GM18868 (cell line): ENCODE measurements around the gene SARS2.
A peak's percentile ranks its signal among the peaks of the same experiment; 100 is the strongest.
"Not testable (repeated sequence)": the region's sequence is repeated elsewhere in the genome, so short reads cannot be mapped to it uniquely, and the experiment has no call there.

Experiments
- ATAC-seq: cut with Tn5 transposase; IDR thresholded peaks from one replicate; pipeline ENCODE4 v1.9.1; 2021; ENCODE audit warnings: mild to moderate bottlenecking, moderate library complexity; ENCODE audit not compliant: unreplicated experiment

The SARS2 gene, protein sequence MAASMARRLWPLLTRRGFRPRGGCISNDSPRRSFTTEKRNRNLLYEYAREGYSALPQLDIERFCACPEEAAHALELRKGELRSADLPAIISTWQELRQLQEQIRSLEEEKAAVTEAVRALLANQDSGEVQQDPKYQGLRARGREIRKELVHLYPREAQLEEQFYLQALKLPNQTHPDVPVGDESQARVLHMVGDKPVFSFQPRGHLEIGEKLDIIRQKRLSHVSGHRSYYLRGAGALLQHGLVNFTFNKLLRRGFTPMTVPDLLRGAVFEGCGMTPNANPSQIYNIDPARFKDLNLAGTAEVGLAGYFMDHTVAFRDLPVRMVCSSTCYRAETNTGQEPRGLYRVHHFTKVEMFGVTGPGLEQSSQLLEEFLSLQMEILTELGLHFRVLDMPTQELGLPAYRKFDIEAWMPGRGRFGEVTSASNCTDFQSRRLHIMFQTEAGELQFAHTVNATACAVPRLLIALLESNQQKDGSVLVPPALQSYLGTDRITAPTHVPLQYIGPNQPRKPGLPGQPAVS

DNA sequence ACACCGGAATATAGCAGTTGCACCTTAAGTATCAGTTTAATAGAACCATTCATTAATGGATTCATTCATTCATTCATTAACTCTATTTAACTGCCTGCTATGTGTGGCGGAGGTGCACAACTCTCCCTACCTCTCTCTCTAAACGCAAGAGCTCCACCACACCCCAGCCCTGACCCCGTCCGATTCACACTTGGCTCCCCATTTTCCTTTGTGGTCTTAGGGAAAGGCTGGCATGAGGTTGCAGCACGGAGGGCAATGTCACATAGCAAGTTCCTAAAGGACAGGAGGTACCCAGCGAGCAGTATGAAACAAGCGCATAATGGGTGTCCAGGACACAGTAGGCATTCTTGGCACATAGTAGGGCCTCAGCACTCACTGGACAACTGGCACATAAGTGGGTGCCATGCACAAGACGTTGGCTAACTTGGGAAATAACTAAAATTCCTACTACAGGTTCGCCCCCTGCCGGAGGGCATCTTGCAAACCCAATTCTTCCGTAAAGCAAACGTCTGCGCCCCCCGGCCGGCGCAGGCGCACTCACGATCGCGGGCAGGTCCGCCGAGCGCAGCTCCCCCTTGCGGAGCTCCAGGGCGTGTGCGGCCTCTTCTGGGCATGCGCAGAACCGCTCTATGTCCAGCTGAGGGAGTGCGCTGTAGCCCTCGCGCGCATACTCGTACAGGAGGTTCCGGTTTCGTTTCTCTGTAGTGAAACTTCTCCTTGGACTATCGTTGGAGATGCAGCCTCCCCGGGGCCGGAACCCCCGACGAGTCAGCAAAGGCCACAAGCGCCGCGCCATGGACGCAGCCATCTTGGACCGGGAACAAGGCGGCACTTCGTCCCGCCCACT, at the start of gene SARS2:
Gene SARS2, minus strand, starts transcription at position 835 of the 847 bp plus-strand sequence. Its CDS starts 27 bp downstream, at position 808.
- ATAC-seq: peak; percentile 66

DNA sequence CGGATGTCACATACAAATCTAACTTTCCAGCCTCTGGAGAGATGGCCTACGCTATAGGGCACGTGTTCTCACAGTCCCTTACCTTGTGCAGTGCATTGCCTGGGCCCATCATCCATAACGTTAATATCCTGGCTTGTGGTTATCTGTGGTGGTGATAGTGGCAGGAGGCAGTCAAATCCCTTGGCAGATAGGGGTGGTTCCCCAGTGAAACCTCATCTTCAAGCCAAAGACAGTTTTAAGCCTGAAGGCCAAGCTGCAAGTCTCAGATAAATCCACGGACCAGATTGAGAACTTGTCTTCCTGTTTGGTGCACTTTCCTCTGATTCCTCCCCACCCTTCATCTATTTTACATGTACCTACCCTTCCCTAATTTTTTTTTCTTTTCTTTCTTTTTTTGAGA, 49.2 kb upstream of the SARS2 start:
- ATAC-seq: no peak

DNA sequence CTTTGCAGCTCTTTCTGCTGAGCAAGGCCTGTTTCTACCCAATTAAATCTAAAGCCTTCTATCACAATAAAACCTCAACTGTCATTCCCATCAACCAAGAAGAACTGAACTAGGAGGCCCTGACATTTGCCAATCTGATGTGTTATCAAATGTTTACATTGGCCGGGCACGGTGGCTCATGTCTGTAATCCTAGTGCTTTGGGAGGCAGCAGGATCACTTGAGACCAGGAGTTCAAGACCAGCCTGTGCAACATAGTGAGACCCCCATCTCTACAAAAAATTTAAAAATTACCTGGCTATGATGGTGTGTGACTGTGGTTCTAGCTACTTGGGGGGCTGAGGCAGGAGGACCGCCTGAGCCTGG, 47.7 kb upstream of the SARS2 start:
- ATAC-seq: no peak

DNA sequence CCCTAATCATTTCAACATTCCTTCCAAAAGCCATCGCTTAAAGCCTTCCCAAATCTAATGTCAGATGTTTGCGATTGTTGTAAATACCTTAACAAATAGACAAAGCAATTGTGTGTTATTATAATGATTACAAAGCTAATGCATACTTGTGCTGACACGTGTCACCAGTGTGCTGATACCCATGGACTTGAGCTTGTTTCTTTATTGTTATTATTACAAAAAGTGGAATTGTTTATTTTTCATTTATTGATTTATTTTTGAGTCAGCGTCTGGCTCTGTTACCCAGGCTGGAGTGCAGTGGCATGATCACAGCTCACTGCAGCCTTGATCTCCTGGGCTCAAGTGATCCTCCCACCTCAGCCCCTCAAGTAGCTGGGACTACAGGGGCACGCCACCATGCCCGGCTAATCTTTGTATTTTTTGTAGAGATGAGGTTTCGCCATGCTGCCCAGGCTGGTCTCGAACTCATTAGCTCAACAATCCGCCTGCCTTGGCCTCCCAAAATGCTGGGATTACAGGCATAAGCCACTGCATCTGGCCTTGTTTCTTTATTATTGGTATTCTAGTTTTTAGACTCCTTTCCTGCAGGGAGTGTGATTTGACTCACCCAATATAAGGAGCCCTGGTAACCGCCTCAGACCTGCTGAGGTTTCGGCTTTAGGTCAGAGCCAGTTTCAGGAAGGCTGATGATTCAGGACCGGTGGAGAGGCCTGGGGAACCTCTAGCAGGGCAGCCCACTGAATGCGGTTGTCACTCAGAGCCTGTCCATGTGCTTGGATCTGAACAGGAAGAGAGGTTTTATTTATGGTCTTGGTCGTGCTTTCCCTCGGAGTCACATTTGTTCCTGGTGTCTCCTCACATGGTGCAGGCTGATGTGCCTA, 47.1 kb upstream of the SARS2 start:
- ATAC-seq: peak; percentile 71

DNA sequence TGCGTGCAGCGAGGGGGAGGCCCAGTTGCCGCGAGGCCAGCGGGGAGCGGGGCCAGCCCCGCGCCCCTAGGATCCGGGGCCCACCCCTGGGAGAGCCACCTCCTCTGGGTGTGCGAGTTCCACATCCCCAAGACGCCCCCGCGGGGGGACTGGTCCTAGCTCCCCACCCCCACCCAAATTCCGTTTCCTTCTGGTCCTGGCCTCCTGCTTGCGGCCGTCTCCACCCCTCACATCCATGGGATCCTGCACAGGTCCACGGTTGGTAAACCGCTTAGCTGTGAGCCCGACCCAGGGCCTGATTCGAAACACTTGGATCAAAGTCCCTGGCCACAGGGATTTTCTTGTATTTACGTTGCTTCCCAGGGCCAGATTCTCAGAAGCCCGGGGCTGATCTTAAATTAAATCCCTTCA, 45.3 kb upstream of the SARS2 start:
- no peak for ATAC-seq

DNA sequence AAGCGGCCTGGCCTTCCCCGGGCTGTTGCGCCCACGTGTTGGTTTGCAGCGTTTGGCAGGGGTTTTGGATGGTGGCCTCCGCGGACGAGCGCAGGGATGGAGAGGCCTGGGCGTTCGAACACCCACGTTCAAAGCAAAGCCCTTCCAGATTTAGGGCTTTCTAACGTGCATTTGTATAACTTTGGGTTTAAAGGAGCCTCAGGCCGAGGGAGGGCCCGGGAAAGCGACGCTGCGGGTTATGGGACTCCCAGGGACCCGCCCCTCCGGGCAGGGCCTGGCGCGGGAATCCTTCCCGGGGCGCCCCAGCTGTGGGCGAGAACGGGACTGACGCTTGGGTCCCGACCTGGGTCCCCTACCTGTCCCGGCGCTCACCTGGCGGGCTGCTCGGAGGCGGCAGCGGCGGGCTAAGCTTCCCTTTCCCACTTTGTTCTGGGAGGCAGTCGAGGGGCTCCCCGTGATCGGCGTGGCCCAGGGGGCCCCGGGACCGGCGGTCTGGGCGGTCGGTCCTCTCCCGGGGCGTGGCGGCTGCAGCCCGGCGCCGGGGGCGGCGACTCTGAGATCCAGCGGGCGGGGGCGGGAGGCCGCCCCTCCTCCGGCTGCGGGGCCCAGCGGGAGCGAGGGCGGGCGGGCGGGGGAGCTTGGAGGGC, 44.8 kb upstream of the SARS2 start, which contains the start of gene FBXO17:
Gene FBXO17, minus strand, starts transcription at position 529 of the 647 bp plus-strand sequence. CDS start 25,423 bp downstream, outside the sequence.
- ATAC-seq: no peak

DNA sequence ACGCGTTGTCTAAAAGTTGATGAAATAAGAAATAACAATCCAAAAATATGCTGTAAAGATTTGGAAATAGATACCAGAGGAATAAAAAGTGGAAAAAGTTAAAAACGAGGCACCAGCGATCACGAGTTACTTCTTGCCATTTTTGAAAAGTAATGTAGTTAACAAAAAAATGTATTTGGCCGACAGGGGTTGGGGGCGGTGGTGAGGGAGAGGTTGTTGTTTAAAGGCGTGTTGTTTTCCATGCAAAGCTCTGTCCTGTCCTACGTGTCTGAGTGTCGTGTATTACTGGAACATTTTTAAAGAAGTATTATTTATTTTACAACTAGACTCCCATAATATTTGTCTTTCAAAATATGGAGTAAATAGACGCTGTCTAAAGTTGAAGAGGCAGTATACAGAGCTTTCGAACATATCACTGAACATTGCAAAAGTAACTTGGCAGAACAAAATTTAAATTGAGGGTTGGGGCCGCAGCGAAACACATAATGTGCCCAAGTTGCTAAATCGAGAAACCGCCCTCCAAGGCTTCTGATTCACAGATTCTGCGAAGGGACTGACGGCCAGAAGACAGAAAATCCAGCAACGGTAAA, 44.2 kb upstream of the SARS2 start:
- no peak for ATAC-seq

DNA sequence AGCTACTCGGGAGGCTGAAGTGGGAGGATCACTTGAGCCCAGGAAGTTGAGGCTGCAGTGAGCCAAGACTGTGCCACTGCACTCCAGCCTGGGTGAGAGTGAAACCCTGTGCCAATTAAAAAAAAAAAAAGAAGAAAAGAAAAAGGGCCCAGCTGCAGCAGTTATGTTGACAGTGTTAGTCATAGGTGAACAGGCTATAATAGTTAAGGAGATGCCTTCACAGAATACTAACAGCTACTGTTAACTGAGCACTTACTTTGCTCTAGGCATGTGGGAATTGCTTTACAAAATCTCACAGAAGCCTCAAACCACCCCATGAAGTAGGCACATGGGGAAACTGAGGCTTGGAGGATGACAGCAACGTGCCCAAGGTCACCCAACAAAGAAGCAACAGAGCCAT, 41.1 kb upstream of the SARS2 start:
- no peak for ATAC-seq

DNA sequence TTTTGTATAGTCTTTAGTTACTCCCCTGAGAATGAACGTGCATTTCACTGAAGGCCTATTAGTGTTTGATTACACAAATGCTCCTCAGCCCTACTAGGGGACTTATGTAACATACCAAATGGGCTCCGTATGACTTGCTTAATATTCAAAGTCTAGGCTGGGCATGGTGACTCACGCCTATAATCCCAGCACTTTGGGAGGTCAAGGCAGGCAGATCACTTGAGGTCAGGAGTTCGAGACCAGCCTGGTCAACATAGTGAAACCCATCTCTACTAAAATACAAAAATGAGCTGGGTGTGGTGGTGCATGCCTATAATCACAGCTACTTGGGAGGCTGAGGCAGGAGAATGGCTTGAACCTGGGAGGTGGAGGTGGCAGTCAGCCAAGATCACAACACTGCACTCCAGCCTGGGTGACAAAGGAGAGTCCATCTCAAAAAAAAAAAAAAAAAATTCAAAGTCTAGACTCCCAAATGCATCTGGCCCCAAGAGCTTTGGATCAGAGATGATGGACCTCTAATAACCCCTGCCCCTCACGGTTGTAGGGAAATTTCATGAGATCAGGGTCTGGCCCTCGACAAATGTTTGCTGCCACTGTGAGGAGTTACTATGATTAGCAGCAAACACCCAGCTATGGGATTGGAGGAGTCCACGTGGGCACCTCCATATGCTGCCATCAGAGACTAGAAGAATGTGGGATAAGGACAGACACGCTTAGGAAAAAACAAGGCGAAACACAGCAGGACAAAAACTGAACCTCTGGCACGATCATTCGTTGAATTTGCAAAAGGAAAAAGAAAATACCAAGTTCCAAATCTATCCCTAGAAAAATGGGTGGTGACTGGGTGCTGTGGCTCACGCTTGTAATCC, 40.3 kb upstream of the SARS2 start:
- ATAC-seq: no peak

DNA sequence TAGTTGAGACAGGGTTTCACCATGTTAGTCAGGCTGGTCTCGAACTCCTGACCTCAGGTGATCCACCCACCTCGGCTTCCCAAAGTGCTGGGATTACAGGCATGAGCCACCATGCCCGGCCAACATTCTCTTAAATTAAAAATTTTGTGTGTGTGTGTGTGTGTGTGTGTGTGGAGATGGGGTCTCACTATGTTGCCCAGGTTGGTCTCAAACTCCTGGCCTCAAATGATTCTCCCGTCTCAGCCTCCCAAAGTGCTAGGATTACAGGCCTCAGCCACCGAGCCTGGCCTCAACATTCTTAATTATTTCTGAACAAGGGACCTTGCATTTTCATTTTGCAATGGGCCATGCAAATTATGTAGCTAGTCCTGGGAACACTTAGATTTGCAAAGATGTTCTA, 35.6 kb upstream of the SARS2 start:
- not testable (repeated sequence) for ATAC-seq

DNA sequence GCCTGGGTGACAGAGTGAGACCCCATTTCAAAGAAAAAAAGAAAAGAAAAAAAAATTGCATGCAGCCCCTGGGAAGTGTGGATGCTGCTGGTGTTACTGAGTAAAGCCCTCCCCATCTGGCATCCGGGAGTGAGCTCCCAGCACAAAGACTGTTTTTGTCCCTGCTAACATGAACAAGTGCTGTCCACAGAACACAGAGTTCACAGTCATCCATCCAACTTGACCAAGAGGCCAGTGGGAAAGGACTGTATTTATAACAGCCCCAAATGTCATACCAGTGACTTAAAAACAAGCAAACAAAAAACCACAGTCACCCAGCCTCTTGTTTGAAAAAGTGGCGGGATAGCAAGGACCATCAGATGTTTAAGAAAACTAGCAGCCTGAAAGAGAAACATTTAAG, 34.2 kb upstream of the SARS2 start:
- no peak for ATAC-seq

DNA sequence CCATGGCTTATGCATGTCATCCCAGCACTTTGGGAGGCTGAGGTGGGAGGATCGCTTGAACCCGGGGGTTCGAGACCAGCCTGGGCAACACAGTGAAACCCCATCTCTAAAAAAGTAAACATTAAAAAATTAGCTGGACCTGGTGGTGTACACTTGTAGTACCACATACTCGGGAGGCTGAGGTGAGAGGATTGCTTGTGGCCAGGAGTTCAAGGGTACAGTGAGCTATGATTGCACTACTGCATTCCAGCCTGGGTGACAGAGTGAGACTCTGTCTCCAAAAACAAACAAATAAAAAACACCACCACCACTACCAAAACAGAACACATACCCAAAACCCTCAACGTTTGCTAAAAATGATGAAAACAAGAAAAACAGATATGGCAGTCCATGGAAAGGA, 29.1 kb upstream of the SARS2 start:
- ATAC-seq: no peak

DNA sequence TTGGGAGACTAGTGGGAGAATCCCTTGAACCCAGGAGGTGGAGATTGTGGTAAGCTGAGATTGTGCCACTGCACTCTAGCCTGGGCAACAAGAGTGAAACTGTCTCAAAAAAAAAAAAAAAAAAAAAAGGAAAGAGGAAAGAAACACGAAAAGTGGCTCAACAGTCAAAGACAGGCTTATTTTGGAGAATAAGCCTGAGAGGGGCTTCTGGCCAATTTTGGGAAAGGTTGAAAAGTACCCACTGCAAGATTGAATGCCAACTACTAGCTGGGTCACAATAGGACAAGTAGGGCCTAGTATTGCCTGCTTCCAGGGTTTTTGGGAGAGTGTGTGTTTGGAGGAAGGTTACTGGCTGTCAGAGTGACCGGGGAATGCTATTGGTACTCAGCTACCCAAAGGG, 27.7 kb upstream of the SARS2 start:
- ATAC-seq: no peak

DNA sequence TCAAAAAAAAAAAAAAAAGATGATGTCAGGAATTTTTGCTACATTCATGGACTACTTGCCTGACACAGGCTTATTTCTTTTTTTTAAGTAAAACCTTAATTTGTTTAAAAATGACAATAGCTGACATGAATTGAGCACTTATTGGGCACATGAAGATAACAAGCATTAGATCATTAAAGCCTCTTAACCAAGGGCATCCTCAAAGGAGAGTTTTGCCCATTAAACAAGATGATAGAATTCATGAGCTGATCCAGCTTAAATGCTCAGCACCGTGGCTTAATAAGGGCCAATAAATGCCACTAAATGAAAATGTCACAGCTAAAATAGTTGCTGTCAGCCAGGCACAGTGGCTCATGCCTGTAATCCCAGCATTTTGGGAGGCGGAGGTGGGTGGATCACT, 25.7 kb upstream of the SARS2 start:
- no peak for ATAC-seq

DNA sequence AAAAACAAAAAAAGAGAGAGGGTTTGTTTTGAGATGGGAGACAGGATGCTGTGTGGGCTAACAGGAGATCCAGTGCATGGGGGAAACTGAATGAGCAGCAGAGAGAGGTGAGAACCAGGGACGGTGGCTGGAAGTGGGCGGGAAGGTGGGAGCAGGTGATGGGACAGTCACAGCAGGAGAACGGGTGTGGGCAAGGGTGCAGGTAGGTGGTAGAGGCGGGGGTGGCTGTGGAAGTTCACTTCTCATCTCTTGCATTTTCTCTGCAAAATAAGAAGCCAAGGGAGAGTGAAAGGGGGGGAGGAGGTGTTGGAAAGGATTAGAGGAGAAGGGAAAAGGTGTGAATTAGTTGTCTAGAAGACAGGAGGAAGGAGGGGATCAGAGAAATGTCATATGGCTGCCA, 23.1 kb upstream of the SARS2 start:
- ATAC-seq: no peak

DNA sequence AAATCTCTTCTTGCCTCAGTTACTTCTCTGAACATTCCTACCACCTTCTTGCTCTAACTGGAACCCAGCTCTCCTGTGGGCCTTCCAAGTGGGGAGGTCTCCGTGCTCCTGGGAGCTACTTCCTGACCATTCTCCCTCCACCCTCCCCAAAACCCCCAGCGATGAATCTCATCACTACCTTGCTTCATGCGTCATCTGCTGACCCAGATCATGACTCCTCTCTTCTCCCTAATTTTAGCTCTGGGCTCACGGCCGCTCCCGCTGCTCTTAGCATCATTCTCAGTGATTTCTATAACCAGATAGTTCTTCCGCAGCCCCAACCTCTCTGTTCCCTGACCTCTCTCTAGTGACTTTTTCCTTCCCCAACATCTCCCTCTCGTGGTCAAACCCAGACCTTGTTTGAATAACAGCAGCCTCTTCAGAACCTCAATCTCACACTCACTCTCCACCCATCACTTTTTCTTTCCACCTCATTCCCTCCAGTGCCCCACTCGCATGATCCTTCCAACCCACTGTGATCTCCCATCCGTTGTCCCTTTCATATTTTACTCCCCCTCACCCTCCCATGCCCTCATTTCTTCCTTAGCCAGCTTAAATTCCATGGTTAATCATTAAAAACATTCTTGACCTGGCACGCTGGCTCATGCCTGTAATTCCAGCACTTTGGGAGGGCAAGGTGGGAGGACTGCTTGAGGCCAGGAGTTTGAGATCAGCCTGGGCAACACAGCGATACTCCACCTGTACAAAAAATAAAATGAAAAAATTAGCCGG, 22.0 kb upstream of the SARS2 start:
- no peak for ATAC-seq

DNA sequence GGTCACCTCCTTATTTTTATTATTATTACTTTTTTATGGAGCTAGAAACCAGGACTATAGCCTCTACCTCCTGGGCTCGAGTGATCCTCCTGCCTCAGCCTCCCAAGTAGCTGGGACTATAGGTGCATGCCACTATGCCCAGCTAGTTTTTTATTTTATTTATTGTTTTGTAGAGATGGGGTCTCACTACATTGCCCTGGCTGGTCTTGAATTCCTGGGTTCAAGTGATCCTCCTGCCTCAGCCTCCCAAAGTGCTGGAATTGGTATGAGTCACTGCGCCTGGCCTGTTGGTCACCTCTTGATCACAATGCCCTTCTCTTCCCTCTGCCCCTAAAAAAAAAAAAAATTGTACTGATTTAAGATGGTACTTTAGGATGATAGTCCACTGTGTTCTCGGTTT, 20.6 kb upstream of the SARS2 start:
- no peak for ATAC-seq
